Ureter (tissue), 1 donor: ENCODE data around the gene DPP3. TPM values are rescaled to one million over a fixed set of nuclear protein-coding genes. Genes with fewer than 3 reads are reported as not detected.
"Not testable (repeated sequence)": the region's sequence is repeated elsewhere in the genome, so short reads cannot be mapped to it uniquely, and the experiment has no call there.

Source experiments
- DNase-seq: peaks from one replicate; pipeline ENCODE4 v3.0.0-alpha.2; 2020; ENCODE audit warnings: low spot score
- total RNA-seq: library from RNA; stranded (reverse); gene quantifications from one replicate; pipeline ENCODE4 v1.2.4, GENCODE V29; 2023
- donor health status: DM: yes; HTN: yes; CAD: no.

Gene DPP3
- total RNA-seq, 1 donor from 2014 or later: 66.3 TPM

- no peak for DNase-seq
Observed at GRCh38 chr11:66530927-66531709, 50.9 kb downstream of the DPP3 start.

GRCh38 chr11:66531841-66532240, 51.6 kb downstream of the DPP3 start:
- no peak for DNase-seq

GRCh38 chr11:66532784-66533183, 52.5 kb downstream of the DPP3 start:
- no peak for DNase-seq

- no peak for DNase-seq
Observed at GRCh38 chr11:66539170-66539869, 59.1 kb downstream of the DPP3 start.

- no peak for DNase-seq
Observed at GRCh38 chr11:66539870-66540213, 59.6 kb downstream of the DPP3 start.

- DNase-seq: not testable (repeated sequence)
Observed at GRCh38 chr11:66540598-66540997, 60.4 kb downstream of the DPP3 start.

GRCh38 chr11:66541892-66542291, 61.7 kb downstream of the DPP3 start:
- no peak for DNase-seq

- DNase-seq: no peak
Observed at GRCh38 chr11:66542362-66542761, 62.1 kb downstream of the DPP3 start.

- no peak for DNase-seq
Observed at GRCh38 chr11:66543263-66544107, 63.3 kb downstream of the DPP3 start.

GRCh38 chr11:66544952-66545351, 64.7 kb downstream of the DPP3 start:
- not testable (repeated sequence) for DNase-seq

- DNase-seq: peak; percentile 96
Observed at GRCh38 chr11:66545701-66546367, 65.6 kb downstream of the DPP3 start, which contains the start of gene ZDHHC24. Gene ZDHHC24, minus strand, starts transcription at chr11:66546048. Its CDS starts 45 bp downstream, at chr11:66546003.

GRCh38 chr11:66546368-66546965, 66.2 kb downstream of the DPP3 start, which contains the start of gene ACTN3:
Gene ACTN3, plus strand, starts transcription at chr11:66546903. Its CDS starts 35 bp downstream, at chr11:66546938.
- no peak for DNase-seq

- no peak for DNase-seq
Observed at GRCh38 chr11:66546966-66547661, 66.9 kb downstream of the DPP3 start.

GRCh38 chr11:66547662-66548009, 67.4 kb downstream of the DPP3 start:
- DNase-seq: no peak

- DNase-seq: no peak
Observed at GRCh38 chr11:66548041-66548440, 67.8 kb downstream of the DPP3 start.

GRCh38 chr11:66548774-66549630, 68.8 kb downstream of the DPP3 start:
- DNase-seq: no peak

- DNase-seq: no peak
Observed at GRCh38 chr11:66549696-66550095, 69.5 kb downstream of the DPP3 start.

GRCh38 chr11:66550887-66551286, 70.7 kb downstream of the DPP3 start:
- no peak for DNase-seq

GRCh38 chr11:66554602-66555001, 74.4 kb downstream of the DPP3 start:
- DNase-seq: no peak

GRCh38 chr11:66555416-66555815, 75.2 kb downstream of the DPP3 start:
- DNase-seq: no peak
